ENCODE results near the gene SSBP3. TPM values are rescaled to one million over a fixed set of nuclear protein-coding genes. Genes with fewer than 3 reads are reported as not detected.

SSBP3 gene
- polyA plus RNA-seq, 1 donor (not counting 4 experiments of a cell fraction or from before 2014, with no cell fraction given) = 16.9 TPM

- Histone ChIP-seq H3K9me3 (ENCODE audit: control insufficient read depth, low read depth, low read length) (no peaks in the 10 kb centered on the region), H3K4me2 (ENCODE audit: control insufficient read depth, extremely low read depth, insufficient read depth, low read depth, low read length) (no peak overlapping the region), H2AFZ (ENCODE audit: control insufficient read depth, low read length) (no peak overlapping the region), H3K27ac (ENCODE audit: control insufficient read depth, insufficient read depth, low read length) (no peak overlapping the region), H3K4me3 (ENCODE audit: control insufficient read depth in 2 of 3, extremely low read depth in 1 of 3, insufficient read depth in 2 of 3, low read depth in 1 of 3, low read length in 3 of 3) (no peak overlapping the region), H3K79me2 (ENCODE audit: control insufficient read depth, insufficient read depth, low read length) (no peaks in the 10 kb centered on the region), H3K4me1 (ENCODE audit: control insufficient read depth, extremely low read depth, insufficient read depth, low read length) (no peaks in the 10 kb centered on the region), H3K36me3 (ENCODE audit: control insufficient read depth in 2 of 2, extremely low read depth in 1 of 2, insufficient read depth in 2 of 2, low read length in 2 of 2) (peaks cover 0 to 2% of the 10 kb centered on the region in 2 experiments), H4K20me1 (ENCODE audit: control insufficient read depth, extremely low read depth, insufficient read depth, low read length) (no peaks in the 10 kb centered on the region), H3K27me3 (ENCODE audit: control insufficient read depth, extremely low read depth, insufficient read depth, low read length) (no peaks in the 10 kb centered on the region), H3K9ac (ENCODE audit: control insufficient read depth, extremely low read depth, insufficient read depth, low read length) (no peak overlapping the region), H3K9me1 (ENCODE audit: control insufficient read depth, extremely low read depth, insufficient read depth, low read length) (no peaks in the 10 kb centered on the region)
- dilution Hi-C loops (cut with MboI; ENCODE audit: extremely low pct_ligation_motif_present, low sequenced_read_pairs) = no loop called here
- no peak for TF ChIP-seq CTCF (optimal IDR thresholded peaks at IDR 0.05 in 1 of 3, IDR thresholded peaks at IDR 0.05 in 1 of 3, conservative IDR thresholded peaks at IDR 0.05 in 1 of 3; ENCODE audit: extremely low read depth in 1 of 3, insufficient read depth in 2 of 3, low read length in 3 of 3)
- no peak for TF ChIP-seq EZH2 (IDR thresholded peaks at IDR 0.05; ENCODE audit: low read length)
- no peak for DNase-seq (ENCODE audit: low read depth, low spot score)
- FAIRE-seq = no peak
Measured at GRCh38 chr1:54360165-54361005, 45.8 kb downstream of the SSBP3 start.

DNA sequence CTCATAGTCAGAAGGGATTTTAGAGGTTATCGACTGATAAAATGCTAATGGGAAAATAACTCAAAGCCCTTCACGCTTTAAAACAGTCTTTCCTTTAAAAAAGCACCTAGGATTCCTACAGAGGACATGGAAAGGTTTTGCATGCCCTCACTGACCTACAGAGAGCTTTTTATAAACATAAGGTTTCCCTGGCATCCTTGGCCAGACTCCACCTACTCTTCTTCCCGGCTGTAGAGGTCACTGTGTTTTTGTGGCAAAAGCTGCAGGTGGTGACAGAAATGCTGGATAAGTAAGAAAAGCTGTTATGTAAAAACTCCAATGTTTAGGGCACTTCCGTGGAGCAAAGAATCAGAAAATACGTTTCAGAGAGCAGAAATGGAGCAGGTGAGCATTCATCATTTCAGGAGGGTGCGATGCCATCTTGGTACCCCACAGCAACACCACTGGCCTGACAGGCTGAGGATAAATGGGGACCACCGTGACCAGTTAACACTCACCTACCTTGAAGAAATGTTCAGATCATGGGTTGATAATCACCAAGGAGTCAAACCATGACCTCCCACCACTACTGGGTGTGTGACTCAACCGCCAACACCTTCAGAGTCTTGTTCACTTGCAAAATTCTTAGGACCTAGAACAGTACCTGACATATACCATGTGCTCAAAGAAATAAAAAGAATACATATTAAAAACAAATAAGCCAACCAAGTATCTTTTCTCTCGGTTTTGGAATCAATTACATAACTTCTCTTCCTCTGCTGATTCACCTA is 46.6 kb downstream of the SSBP3 start:
- no peak overlapping the region for H3K27ac ChIP-seq (ENCODE audit: control insufficient read depth, insufficient read depth, low read length)
- TF ChIP-seq CTCF (optimal IDR thresholded peaks at IDR 0.05 in 1 of 3, IDR thresholded peaks at IDR 0.05 in 1 of 3, conservative IDR thresholded peaks at IDR 0.05 in 1 of 3; ENCODE audit: extremely low read depth in 1 of 3, insufficient read depth in 2 of 3, low read length in 3 of 3) = no peak
- TF ChIP-seq EZH2 (IDR thresholded peaks at IDR 0.05; ENCODE audit: low read length) = no peak
- no peak overlapping the region for H2AFZ ChIP-seq (ENCODE audit: control insufficient read depth, low read length)
- H4K20me1 ChIP-seq (ENCODE audit: control insufficient read depth, extremely low read depth, insufficient read depth, low read length) = no peaks in the 10 kb centered on the region
- H3K4me3 ChIP-seq (ENCODE audit: control insufficient read depth in 2 of 3, extremely low read depth in 1 of 3, insufficient read depth in 2 of 3, low read depth in 1 of 3, low read length in 3 of 3) = no peak overlapping the region
- dilution Hi-C loops (cut with MboI; ENCODE audit: extremely low pct_ligation_motif_present, low sequenced_read_pairs) = no loop called here
- no peak overlapping the region for H3K9ac ChIP-seq (ENCODE audit: control insufficient read depth, extremely low read depth, insufficient read depth, low read length)
- no peaks in the 10 kb centered on the region for H3K79me2 ChIP-seq (ENCODE audit: control insufficient read depth, insufficient read depth, low read length)
- H3K9me1 ChIP-seq (ENCODE audit: control insufficient read depth, extremely low read depth, insufficient read depth, low read length) = no peaks in the 10 kb centered on the region
- no peaks in the 10 kb centered on the region for H3K27me3 ChIP-seq (ENCODE audit: control insufficient read depth, extremely low read depth, insufficient read depth, low read length)
- no peak for FAIRE-seq
- no peaks in the 10 kb centered on the region for H3K4me1 ChIP-seq (ENCODE audit: control insufficient read depth, extremely low read depth, insufficient read depth, low read length)
- H3K36me3 ChIP-seq (ENCODE audit: control insufficient read depth in 2 of 2, extremely low read depth in 1 of 2, insufficient read depth in 2 of 2, low read length in 2 of 2) = peaks cover 0 to 2% of the 10 kb centered on the region in 2 experiments
- H3K4me2 ChIP-seq (ENCODE audit: control insufficient read depth, extremely low read depth, insufficient read depth, low read depth, low read length) = no peak overlapping the region
- no peak for DNase-seq (ENCODE audit: low read depth, low spot score)
- no peaks in the 10 kb centered on the region for H3K9me3 ChIP-seq (ENCODE audit: control insufficient read depth, low read depth, low read length)
